ENCODE measurements around the gene RHBDL1. TPM values are rescaled to one million over a fixed set of nuclear protein-coding genes. Genes with fewer than 3 reads are reported as not detected.

RHBDL1 gene
- total RNA-seq, 3 donors from 2014 or later, result 0.52 to 0.71 (median 0.53) TPM

GRCh38 chr16:715477-716199 is 40.2 kb downstream of the RHBDL1 start:
- peak; percentile 17 to 23 for ATAC-seq
- peaks cover 16% of the 10 kb centered on the region for H3K27me3 Mint-ChIP-seq (ENCODE audit: low read depth)
- no peak for DNase-seq
- no peaks in the 10 kb centered on the region for H3K9me3 Mint-ChIP-seq
- H3K4me3 Mint-ChIP-seq, result peak overlapping the region; percentile 60
- peaks cover 9% of the 10 kb centered on the region for H3K4me1 Mint-ChIP-seq (ENCODE audit: low read depth)
- H3K36me3 Mint-ChIP-seq (ENCODE audit: insufficient read depth), result no peaks in the 10 kb centered on the region

- H3K36me3 Mint-ChIP-seq (ENCODE audit: insufficient read depth), result no peaks in the 10 kb centered on the region
- peaks cover 15% of the 10 kb centered on the region for H3K27me3 Mint-ChIP-seq (ENCODE audit: low read depth)
- peaks cover 9% of the 10 kb centered on the region for H3K4me1 Mint-ChIP-seq (ENCODE audit: low read depth)
- ATAC-seq (no peak), DNase-seq (no peak)
- H3K9me3 Mint-ChIP-seq, result no peaks in the 10 kb centered on the region
- H3K4me3 Mint-ChIP-seq, result peak overlapping the region; percentile 60
Measured at GRCh38 chr16:716200-716568, 40.7 kb downstream of the RHBDL1 start.

DNA sequence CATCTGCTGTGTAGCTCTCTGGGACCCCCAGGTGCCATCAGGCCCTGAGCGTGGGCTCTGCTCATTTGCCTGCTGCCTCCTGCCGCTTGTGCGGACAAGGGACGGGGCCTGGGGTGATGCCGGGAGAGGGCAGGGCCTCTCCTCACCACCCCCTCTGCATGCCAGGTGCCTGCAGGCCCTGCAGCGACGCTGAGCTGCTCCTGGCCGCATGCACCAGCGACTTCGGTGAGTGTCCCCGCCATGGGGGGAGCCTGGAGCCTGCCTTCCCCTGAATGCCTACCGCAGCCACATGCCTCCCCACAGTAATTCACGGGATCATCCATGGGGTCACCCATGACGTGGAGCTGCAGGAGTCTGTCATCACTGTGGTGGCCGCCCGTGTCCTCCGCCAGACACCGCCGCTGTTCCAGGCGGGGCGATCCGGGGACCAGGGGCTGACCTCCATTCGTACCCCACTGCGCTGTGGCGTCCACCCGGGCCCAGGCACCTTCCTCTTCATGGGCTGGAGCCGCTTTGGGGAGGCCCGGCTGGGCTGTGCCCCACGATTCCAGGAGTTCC is 41.4 kb downstream of the RHBDL1 start:
- Mint-ChIP-seq H3K9me3 (no peaks in the 10 kb centered on the region), H3K4me3 (peak overlapping the region; percentile 58), H3K4me1 (ENCODE audit: low read depth) (peaks cover 10% of the 10 kb centered on the region)

DNA sequence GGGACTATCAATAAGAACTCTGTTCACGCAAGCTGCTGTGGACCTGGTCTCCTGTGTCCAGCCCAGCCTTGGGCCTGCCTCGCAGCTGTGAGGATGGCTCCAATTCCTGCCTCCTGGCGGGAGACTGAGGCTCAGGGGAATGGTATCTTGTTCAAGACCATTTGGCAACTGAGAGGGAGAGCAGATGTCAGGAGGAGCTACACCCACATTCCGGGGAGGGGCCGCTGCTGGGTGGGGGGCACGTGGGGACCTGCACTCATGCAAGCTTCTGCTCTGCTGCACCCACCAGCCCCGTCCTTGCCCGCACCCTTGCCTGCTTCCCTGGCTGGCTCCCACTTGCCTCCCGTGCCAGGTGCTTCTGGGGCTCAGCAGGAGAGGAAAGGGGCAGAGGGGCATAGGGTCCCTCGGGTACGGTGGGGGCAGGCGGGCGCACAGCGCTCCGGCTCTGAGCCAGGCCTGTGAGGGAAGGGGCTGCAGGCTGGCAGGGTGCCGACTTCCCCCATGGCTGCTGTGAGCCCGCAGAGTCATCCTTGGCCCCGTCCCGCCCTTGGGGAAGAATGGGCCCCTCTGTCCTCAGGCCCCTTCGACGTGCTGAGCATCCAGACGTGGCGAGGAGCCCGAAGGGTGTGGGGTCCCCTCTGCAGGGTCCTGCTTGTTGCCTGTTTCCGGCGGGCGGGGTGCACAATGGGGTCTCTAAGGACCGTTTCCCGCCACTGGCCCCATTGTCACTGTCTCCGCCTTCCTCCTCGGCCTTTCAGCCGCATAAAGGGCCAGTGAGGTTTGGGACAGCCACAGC is 42.2 kb downstream of the RHBDL1 start:
- Mint-ChIP-seq H3K4me3 (no peak overlapping the region), H3K4me1 (ENCODE audit: low read depth) (peaks cover 13% of the 10 kb centered on the region), H3K27me3 (ENCODE audit: low read depth) (peaks cover 12% of the 10 kb centered on the region)

More for the DNA sequence above, 41.4 kb downstream of the RHBDL1 start:
- no peak for DNase-seq
- peaks cover 13% of the 10 kb centered on the region for H3K27me3 Mint-ChIP-seq (ENCODE audit: low read depth)
- no peaks in the 10 kb centered on the region for H3K36me3 Mint-ChIP-seq (ENCODE audit: insufficient read depth)
- no peak for ATAC-seq

GRCh38 chr16:718389-718788 is 42.9 kb downstream of the RHBDL1 start:
- peaks cover 8% of the 10 kb centered on the region for H3K27me3 Mint-ChIP-seq (ENCODE audit: low read depth)
- ATAC-seq (no peak), DNase-seq (no peak)
- H3K4me3 Mint-ChIP-seq, result no peak overlapping the region
- H3K4me1 Mint-ChIP-seq (ENCODE audit: low read depth), result peaks cover 15% of the 10 kb centered on the region
- no peaks in the 10 kb centered on the region for H3K36me3 Mint-ChIP-seq (ENCODE audit: insufficient read depth)
- no peaks in the 10 kb centered on the region for H3K9me3 Mint-ChIP-seq

More for the DNA sequence above, 42.2 kb downstream of the RHBDL1 start:
- ATAC-seq, result no peak
- no peak for DNase-seq
- no peaks in the 10 kb centered on the region for H3K36me3 Mint-ChIP-seq (ENCODE audit: insufficient read depth)
- no peaks in the 10 kb centered on the region for H3K9me3 Mint-ChIP-seq

- DNase-seq, result no peak
- Mint-ChIP-seq H3K4me3 (peak overlapping the region; percentile 81), H3K36me3 (ENCODE audit: insufficient read depth) (no peaks in the 10 kb centered on the region), H3K9me3 (no peaks in the 10 kb centered on the region), H3K4me1 (ENCODE audit: low read depth) (peaks cover 15% of the 10 kb centered on the region), H3K27me3 (ENCODE audit: low read depth) (peaks cover 7% of the 10 kb centered on the region)
- no peak for ATAC-seq
Measured at GRCh38 chr16:718922-719321, 43.5 kb downstream of the RHBDL1 start.

- Mint-ChIP-seq H3K9me3 (no peaks in the 10 kb centered on the region), H3K27me3 (ENCODE audit: low read depth) (peaks cover 4% of the 10 kb centered on the region), H3K4me3 (peak overlapping the region; percentile 81), H3K36me3 (ENCODE audit: insufficient read depth) (no peaks in the 10 kb centered on the region), H3K4me1 (ENCODE audit: low read depth) (peaks cover 15% of the 10 kb centered on the region)
- ATAC-seq, result no peak
- no peak for DNase-seq
Measured at GRCh38 chr16:719815-720446, 44.5 kb downstream of the RHBDL1 start.

- Mint-ChIP-seq H3K36me3 (ENCODE audit: insufficient read depth) (no peaks in the 10 kb centered on the region), H3K4me3 (peak overlapping the region; percentile 81), H3K9me3 (no peaks in the 10 kb centered on the region), H3K27me3 (ENCODE audit: low read depth) (peaks cover 4% of the 10 kb centered on the region), H3K4me1 (ENCODE audit: low read depth) (peaks cover 15% of the 10 kb centered on the region)
- ATAC-seq (peak; percentile 15 to 25), DNase-seq (peak; percentile 25)
Measured at GRCh38 chr16:720447-720989, 45.0 kb downstream of the RHBDL1 start.

DNA sequence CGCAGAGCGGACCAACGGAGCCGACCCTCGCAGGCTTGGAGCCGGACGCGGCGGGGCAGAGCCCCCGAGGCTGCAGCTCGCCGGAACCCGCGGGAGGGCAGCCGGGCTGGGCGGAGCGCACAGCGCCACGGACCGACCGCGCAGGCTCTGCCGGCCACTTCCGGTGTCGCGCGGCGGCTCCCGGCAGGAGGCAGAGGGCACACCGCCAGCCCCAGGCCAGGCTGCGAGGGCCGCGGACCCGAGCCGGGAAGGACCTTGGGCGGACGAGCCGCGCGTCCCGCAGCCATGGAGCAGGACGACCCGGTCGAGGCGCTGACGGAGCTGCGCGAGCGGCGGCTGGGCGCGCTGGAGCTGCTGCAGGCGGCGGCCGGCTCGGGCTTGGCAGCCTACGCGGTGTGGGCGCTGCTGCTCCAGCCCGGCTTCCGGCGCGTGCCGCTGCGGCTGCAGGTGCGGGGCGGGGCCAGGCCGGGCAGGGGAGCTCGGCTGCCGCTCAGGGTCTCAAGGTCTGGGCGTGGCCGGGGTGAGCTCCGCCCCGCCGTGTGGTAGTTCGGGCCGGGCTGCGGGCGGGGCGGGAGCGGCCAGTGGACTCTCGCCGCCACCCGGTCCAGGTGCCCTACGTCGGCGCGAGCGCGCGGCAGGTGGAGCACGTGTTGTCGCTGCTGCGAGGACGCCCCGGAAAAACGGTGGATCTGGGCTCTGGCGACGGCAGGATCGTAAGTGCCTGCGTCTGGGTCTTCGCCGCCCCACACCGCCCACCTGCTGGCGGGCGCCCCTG is 45.7 kb downstream of the RHBDL1 start, which contains the start of gene ANTKMT:
TSS of gene ANTKMT (plus strand) at position 157 of the 775 bp plus-strand sequence. CDS start at position 286, 129 bp downstream.
- H3K27me3 Mint-ChIP-seq (ENCODE audit: low read depth), result peaks cover 4% of the 10 kb centered on the region
- peaks cover 15% of the 10 kb centered on the region for H3K4me1 Mint-ChIP-seq (ENCODE audit: low read depth)
- no peaks in the 10 kb centered on the region for H3K9me3 Mint-ChIP-seq
- DNase-seq, result peak; percentile 50
- peak within 1 kb of the TSS; percentile 81 for H3K4me3 Mint-ChIP-seq
- no peaks in the 10 kb centered on the region for H3K36me3 Mint-ChIP-seq (ENCODE audit: insufficient read depth)
- peak; percentile 69 to 71 for ATAC-seq

- Mint-ChIP-seq H3K36me3 (ENCODE audit: insufficient read depth) (no peaks in the 10 kb centered on the region), H3K4me3 (peak overlapping the region; percentile 69), H3K4me1 (ENCODE audit: low read depth) (peaks cover 19% of the 10 kb centered on the region), H3K27me3 (ENCODE audit: low read depth) (no peaks in the 10 kb centered on the region), H3K9me3 (no peaks in the 10 kb centered on the region)
- DNase-seq, result no peak
- no peak for ATAC-seq
Measured at GRCh38 chr16:721765-722540, 46.5 kb downstream of the RHBDL1 start.

DNA sequence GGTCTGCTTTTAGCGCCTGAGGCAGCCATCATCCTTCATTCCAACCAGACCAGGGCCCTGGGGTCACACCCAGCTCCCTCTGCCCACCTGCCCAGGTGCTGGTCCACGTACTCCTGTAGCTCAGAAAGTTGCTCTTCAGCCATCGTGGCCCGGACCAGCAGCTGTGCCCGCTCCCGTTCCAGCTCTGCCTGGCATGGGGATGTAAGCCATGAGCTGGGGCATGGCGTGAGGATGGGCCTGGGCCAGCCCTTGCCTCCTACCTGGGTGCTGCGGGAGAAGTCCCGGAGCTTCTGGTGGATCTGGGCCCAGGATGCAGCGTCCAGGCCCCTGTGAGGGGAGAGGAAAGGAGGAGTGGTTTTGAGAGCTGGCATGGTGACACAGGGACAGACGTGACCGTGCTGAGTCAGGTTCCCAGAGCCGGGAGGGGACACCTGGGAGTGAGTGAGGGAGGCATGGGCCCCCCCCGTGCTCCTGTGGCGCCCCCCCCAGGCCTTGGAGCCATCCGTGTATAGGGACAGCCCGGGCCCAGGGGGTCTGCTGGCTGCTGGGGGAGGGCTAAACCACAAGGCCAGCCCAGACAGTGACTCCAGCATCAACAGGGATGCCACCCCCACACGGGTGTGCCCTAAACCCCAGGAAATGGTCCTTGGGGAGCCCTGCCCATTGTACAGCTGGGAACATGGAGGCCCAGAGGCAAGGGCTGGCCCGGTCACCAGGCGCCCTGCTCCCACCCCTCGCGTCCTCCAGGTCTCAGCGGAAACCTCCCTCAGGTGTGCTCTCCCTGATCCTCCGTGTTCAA is 47.6 kb downstream of the RHBDL1 start:
- Mint-ChIP-seq H3K27me3 (ENCODE audit: low read depth) (no peaks in the 10 kb centered on the region), H3K36me3 (ENCODE audit: insufficient read depth) (no peaks in the 10 kb centered on the region), H3K4me1 (ENCODE audit: low read depth) (peaks cover 19% of the 10 kb centered on the region), H3K4me3 (no peak overlapping the region), H3K9me3 (no peaks in the 10 kb centered on the region)
- ATAC-seq (no peak), DNase-seq (no peak)

DNA sequence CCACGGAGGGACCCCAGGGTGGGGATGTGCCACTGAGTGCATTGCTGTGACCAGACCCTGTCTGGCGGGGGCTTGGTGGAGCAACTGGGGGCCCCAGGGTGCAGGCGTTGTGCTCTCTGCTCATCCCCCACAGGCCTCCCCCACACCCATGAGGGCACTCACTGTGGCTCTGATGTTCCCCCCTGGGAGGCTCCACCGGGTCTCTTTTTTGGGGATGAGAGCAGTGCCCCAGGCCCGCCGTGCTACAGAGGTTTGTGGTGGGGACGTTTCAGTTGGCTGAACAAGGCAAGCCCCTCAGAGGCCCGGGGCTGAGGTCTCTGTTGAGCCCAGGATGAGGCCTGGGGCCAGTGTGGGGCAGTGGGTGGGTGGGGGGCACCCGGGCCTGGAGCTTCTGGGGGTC is 48.2 kb downstream of the RHBDL1 start:
- Mint-ChIP-seq H3K9me3 (no peaks in the 10 kb centered on the region), H3K4me1 (ENCODE audit: low read depth) (peaks cover 19% of the 10 kb centered on the region), H3K27me3 (ENCODE audit: low read depth) (no peaks in the 10 kb centered on the region), H3K4me3 (no peak overlapping the region), H3K36me3 (ENCODE audit: insufficient read depth) (no peaks in the 10 kb centered on the region)
- no peak for DNase-seq
- ATAC-seq, result no peak
